WTC11 (cell line): ENCODE data around the gene LPP. TPM values are rescaled to one million over a fixed set of nuclear protein-coding genes. Genes with fewer than 3 reads are reported as not detected.

Experiments
- ATAC-seq: fragments of 200-7000 bp; cut with Tn5 transposase; 2 replicates; pipeline ENCODE4 v1.10.0; 2021; ENCODE audit warnings: mild to moderate bottlenecking, moderate library complexity
- CTCF ChIA-PET: fragments of 300-600 bp; sonication (Branson Sonifier 250); formaldehyde crosslinking; loops from one replicate; lab custom pipeline; 2021; ENCODE audit warnings: antibody characterized with exemption; lab: Charles Lee
- POLR2A ChIA-PET: fragments of 350-600 bp; sonication (Branson Sonifier 250); formaldehyde crosslinking; loops from one replicate; lab custom pipeline; 2021; ENCODE audit warnings: antibody characterized with exemption; lab: Charles Lee
- DNase-seq: peaks from one replicate; pipeline ENCODE4 v3.0.0; 2021; ENCODE audit warnings: low spot score
- H3K27ac Mint-ChIP-seq: 2 replicates; pipeline ENCODE4 v1.8.0; 2021; ENCODE audit warnings: mixed read lengths
- H3K27me3 Mint-ChIP-seq: 2 replicates; pipeline ENCODE4 v1.8.0; 2021; ENCODE audit warnings: low read depth, mild to moderate bottlenecking, moderate library complexity, mixed read lengths
- H3K36me3 Mint-ChIP-seq: 2 replicates; pipeline ENCODE4 v1.8.0; 2021; ENCODE audit warnings: mixed read lengths
- H3K4me1 Mint-ChIP-seq: 2 replicates; pipeline ENCODE4 v1.8.0; 2022; ENCODE audit warnings: mixed read lengths
- H3K4me3 Mint-ChIP-seq: 2 replicates; pipeline ENCODE4 v1.8.0; 2021; ENCODE audit warnings: mild to moderate bottlenecking, moderate library complexity, mixed read lengths
- H3K9me3 Mint-ChIP-seq: 2 replicates; pipeline ENCODE4 v1.8.0; 2021; ENCODE audit warnings: mixed read lengths
- NR2C2 ChIP-seq: sonication (generic); formaldehyde crosslinking; IDR thresholded peaks from 2 replicates; pipeline ENCODE4 v1.8.0; 2022; ENCODE audit warnings: mild to moderate bottlenecking, missing genetic modification reagents
- TEAD1 ChIP-seq: sonication (generic); formaldehyde crosslinking; IDR thresholded peaks from 2 replicates; pipeline ENCODE4 v1.8.0; 2022; ENCODE audit warnings: mild to moderate bottlenecking, missing genetic modification reagents
- TEAD4 ChIP-seq: sonication (generic); formaldehyde crosslinking; IDR thresholded peaks from 2 replicates; pipeline ENCODE4 v1.8.0; 2022; ENCODE audit warnings: mild to moderate bottlenecking, missing genetic modification reagents
- ZBTB21 ChIP-seq: sonication (generic); formaldehyde crosslinking; IDR thresholded peaks from 2 replicates; pipeline ENCODE4 v1.8.1; 2023; ENCODE audit warnings: mild to moderate bottlenecking, missing genetic modification reagents, borderline replicate concordance
- ZNF671 ChIP-seq: fragments of 250-450 bp; sonication (Bioruptor Pico); IDR thresholded peaks from 2 replicates; pipeline ENCODE4 v1.8.0; 2021; ENCODE audit warnings: mild to moderate bottlenecking
- total RNA-seq: library from RNA; stranded (reverse); gene quantifications from 3 replicates; pipeline ENCODE4 v1.2.3, GENCODE V29; 2021
- TF ChIP-seq, protein P1 (sequence below): fragments of 250-450 bp; sonication (Bioruptor Pico); IDR thresholded peaks from 2 replicates; pipeline ENCODE4 v1.9.0; 2021; ENCODE audit warnings: mild to moderate bottlenecking, borderline replicate concordance
- TF ChIP-seq, protein P2 (sequence below): sonication (generic); formaldehyde crosslinking; IDR thresholded peaks from 2 replicates; pipeline ENCODE4 v1.8.1; 2023; ENCODE audit warnings: mild to moderate bottlenecking, missing genetic modification reagents, borderline replicate concordance
- TF ChIP-seq, protein P3 (sequence below): sonication (generic); formaldehyde crosslinking; IDR thresholded peaks from 2 replicates; pipeline ENCODE4 v1.8.1; 2022; ENCODE audit warnings: missing genetic modification reagents, borderline replicate concordance
- TF ChIP-seq, protein P4 (sequence below): fragments of 250-450 bp; sonication (Bioruptor Pico); IDR thresholded peaks from 2 replicates; pipeline ENCODE4 v2.1.2; 2022; ENCODE audit warnings: mild to moderate bottlenecking, moderate library complexity
- TF ChIP-seq, protein P5 (sequence below): sonication (generic); formaldehyde crosslinking; IDR thresholded peaks from 2 replicates; pipeline ENCODE4 v1.8.0; 2023; ENCODE audit warnings: missing genetic modification reagents
- TF ChIP-seq, protein P6 (sequence below): sonication (generic); formaldehyde crosslinking; IDR thresholded peaks from 2 replicates; pipeline ENCODE4 v1.8.0; 2022; ENCODE audit warnings: mild to moderate bottlenecking, missing genetic modification reagents
- TF ChIP-seq, protein P7 (sequence below): sonication (generic); formaldehyde crosslinking; conservative IDR thresholded peaks from 2 replicates; pipeline ENCODE4 v1.8.1; 2023; ENCODE audit warnings: mild to moderate bottlenecking, low read depth, missing genetic modification reagents, moderate library complexity
- TF ChIP-seq, protein P8 (sequence below): sonication (generic); formaldehyde crosslinking; IDR thresholded peaks from 2 replicates; pipeline ENCODE4 v1.8.1; 2023; ENCODE audit warnings: mild to moderate bottlenecking, missing genetic modification reagents, moderate library complexity
- TF ChIP-seq, protein P9 (sequence below): sonication (generic); formaldehyde crosslinking; IDR thresholded peaks from 2 replicates; pipeline ENCODE4 v1.8.0; 2022; ENCODE audit warnings: mild to moderate bottlenecking, missing genetic modification reagents

LPP gene
- total RNA-seq, 1 experiment from 2014 or later = 49.6 TPM

DNA sequence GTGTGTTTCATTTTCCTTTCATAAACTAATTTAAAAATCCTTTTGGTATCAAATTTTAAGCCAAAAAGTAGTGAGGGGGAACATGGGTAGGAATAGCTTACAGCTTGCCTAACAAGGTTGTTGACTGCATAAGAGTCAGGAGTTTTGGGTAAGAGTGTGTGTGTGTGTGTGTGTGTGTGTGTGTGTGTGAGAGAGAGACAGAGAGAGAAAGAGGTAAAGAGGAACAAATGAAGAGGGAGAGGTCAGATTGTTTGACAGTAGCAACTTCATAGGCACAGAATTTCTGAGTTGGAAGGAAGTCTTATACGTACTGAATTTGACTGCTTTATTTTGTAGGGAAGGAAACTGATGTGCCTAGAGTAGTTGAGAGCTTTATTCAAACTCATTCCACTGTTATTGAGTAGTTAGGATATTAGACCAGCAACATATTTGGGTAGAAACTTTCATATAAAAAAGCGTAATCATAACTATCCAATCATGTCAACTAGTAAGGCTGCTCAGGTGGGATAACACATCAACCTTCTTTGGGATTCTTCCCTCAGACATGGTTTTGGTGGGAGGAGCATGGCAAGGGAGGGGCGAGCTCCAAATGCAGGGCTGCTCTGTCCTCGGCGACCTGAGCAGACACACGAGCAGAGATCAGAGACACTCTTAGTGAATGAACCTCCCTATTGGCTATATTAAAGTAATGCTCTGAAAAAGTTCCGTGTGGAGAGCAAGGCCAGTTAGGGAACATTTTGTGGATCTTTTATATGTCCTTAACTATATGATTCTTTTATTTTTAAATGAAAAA lies 86.4 kb downstream of the LPP start (continued):
- TF ChIP-seq, protein P1, sequence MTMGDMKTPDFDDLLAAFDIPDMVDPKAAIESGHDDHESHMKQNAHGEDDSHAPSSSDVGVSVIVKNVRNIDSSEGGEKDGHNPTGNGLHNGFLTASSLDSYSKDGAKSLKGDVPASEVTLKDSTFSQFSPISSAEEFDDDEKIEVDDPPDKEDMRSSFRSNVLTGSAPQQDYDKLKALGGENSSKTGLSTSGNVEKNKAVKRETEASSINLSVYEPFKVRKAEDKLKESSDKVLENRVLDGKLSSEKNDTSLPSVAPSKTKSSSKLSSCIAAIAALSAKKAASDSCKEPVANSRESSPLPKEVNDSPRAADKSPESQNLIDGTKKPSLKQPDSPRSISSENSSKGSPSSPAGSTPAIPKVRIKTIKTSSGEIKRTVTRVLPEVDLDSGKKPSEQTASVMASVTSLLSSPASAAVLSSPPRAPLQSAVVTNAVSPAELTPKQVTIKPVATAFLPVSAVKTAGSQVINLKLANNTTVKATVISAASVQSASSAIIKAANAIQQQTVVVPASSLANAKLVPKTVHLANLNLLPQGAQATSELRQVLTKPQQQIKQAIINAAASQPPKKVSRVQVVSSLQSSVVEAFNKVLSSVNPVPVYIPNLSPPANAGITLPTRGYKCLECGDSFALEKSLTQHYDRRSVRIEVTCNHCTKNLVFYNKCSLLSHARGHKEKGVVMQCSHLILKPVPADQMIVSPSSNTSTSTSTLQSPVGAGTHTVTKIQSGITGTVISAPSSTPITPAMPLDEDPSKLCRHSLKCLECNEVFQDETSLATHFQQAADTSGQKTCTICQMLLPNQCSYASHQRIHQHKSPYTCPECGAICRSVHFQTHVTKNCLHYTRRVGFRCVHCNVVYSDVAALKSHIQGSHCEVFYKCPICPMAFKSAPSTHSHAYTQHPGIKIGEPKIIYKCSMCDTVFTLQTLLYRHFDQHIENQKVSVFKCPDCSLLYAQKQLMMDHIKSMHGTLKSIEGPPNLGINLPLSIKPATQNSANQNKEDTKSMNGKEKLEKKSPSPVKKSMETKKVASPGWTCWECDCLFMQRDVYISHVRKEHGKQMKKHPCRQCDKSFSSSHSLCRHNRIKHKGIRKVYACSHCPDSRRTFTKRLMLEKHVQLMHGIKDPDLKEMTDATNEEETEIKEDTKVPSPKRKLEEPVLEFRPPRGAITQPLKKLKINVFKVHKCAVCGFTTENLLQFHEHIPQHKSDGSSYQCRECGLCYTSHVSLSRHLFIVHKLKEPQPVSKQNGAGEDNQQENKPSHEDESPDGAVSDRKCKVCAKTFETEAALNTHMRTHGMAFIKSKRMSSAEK (CRISPR knock-in tag) = no peak
- TF ChIP-seq, all 79 proteins: peak for 0

DNA sequence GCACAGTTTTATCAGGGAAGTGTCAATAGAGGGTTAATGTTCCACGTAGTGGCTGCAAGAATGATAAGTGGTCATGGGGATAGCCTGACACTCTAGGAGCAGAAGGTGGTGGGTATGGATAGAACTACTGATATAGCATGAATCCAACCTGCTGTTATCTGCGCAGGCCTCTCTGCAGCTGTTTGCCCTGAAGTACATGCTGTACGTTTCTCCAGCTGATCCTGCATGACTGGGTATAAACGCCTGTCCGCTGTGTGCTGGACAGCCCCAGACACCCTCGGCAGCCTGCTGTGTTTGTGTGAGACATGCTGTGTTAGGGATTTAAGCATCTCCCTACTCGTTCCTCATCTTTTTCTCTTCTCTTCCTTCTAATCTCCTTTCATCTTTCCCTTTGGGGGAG lies 87.1 kb downstream of the LPP start:
- H3K27me3 Mint-ChIP-seq = no peaks in the 10 kb centered on the region
- ATAC-seq = no peak
- no peaks in the 10 kb centered on the region for H3K9me3 Mint-ChIP-seq
- DNase-seq = no peak
- CTCF ChIA-PET = interaction anchor here (2.8 kb wide), 1 partner anchor 501 kb away, joined by 8 read pairs; no protein-coding TSS in a partner anchor
- H3K27ac Mint-ChIP-seq = no peak overlapping the region
- POLR2A ChIA-PET = no interaction called here
- peaks cover 13% of the 10 kb centered on the region for H3K4me1 Mint-ChIP-seq
- H3K36me3 Mint-ChIP-seq = no peaks in the 10 kb centered on the region
- H3K4me3 Mint-ChIP-seq = no peak overlapping the region
- TF ChIP-seq, protein P2, sequence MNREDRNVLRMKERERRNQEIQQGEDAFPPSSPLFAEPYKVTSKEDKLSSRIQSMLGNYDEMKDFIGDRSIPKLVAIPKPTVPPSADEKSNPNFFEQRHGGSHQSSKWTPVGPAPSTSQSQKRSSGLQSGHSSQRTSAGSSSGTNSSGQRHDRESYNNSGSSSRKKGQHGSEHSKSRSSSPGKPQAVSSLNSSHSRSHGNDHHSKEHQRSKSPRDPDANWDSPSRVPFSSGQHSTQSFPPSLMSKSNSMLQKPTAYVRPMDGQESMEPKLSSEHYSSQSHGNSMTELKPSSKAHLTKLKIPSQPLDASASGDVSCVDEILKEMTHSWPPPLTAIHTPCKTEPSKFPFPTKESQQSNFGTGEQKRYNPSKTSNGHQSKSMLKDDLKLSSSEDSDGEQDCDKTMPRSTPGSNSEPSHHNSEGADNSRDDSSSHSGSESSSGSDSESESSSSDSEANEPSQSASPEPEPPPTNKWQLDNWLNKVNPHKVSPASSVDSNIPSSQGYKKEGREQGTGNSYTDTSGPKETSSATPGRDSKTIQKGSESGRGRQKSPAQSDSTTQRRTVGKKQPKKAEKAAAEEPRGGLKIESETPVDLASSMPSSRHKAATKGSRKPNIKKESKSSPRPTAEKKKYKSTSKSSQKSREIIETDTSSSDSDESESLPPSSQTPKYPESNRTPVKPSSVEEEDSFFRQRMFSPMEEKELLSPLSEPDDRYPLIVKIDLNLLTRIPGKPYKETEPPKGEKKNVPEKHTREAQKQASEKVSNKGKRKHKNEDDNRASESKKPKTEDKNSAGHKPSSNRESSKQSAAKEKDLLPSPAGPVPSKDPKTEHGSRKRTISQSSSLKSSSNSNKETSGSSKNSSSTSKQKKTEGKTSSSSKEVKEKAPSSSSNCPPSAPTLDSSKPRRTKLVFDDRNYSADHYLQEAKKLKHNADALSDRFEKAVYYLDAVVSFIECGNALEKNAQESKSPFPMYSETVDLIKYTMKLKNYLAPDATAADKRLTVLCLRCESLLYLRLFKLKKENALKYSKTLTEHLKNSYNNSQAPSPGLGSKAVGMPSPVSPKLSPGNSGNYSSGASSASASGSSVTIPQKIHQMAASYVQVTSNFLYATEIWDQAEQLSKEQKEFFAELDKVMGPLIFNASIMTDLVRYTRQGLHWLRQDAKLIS (CRISPR knock-in tag) = no peak
- TF ChIP-seq NR2C2 (CRISPR knock-in tag) (no peak), TEAD1 (no peak), ZBTB21 (CRISPR knock-in tag) (no peak), ZNF671 (CRISPR knock-in tag) (no peak), TEAD4 (CRISPR knock-in tag) (no peak)
- TF ChIP-seq, protein P3, sequence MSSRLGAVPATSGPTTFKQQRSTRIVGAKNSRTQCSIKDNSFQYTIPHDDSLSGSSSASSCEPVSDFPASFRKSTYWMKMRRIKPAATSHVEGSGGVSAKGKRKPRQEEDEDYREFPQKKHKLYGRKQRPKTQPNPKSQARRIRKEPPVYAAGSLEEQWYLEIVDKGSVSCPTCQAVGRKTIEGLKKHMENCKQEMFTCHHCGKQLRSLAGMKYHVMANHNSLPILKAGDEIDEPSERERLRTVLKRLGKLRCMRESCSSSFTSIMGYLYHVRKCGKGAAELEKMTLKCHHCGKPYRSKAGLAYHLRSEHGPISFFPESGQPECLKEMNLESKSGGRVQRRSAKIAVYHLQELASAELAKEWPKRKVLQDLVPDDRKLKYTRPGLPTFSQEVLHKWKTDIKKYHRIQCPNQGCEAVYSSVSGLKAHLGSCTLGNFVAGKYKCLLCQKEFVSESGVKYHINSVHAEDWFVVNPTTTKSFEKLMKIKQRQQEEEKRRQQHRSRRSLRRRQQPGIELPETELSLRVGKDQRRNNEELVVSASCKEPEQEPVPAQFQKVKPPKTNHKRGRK (CRISPR knock-in tag) = no peak
- TF ChIP-seq, protein P4, sequence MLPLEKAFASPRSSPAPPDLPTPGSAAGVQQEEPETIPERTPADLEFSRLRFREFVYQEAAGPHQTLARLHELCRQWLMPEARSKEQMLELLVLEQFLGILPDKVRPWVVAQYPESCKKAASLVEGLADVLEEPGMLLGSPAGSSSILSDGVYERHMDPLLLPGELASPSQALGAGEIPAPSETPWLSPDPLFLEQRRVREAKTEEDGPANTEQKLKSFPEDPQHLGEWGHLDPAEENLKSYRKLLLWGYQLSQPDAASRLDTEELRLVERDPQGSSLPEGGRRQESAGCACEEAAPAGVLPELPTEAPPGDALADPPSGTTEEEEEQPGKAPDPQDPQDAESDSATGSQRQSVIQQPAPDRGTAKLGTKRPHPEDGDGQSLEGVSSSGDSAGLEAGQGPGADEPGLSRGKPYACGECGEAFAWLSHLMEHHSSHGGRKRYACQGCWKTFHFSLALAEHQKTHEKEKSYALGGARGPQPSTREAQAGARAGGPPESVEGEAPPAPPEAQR (CRISPR knock-in tag) = no peak
- TF ChIP-seq, protein P5, sequence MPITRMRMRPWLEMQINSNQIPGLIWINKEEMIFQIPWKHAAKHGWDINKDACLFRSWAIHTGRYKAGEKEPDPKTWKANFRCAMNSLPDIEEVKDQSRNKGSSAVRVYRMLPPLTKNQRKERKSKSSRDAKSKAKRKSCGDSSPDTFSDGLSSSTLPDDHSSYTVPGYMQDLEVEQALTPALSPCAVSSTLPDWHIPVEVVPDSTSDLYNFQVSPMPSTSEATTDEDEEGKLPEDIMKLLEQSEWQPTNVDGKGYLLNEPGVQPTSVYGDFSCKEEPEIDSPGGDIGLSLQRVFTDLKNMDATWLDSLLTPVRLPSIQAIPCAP = no peak
- TF ChIP-seq, protein P6, sequence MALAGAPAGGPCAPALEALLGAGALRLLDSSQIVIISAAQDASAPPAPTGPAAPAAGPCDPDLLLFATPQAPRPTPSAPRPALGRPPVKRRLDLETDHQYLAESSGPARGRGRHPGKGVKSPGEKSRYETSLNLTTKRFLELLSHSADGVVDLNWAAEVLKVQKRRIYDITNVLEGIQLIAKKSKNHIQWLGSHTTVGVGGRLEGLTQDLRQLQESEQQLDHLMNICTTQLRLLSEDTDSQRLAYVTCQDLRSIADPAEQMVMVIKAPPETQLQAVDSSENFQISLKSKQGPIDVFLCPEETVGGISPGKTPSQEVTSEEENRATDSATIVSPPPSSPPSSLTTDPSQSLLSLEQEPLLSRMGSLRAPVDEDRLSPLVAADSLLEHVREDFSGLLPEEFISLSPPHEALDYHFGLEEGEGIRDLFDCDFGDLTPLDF (CRISPR knock-in tag) = no peak
- TF ChIP-seq, protein P7, sequence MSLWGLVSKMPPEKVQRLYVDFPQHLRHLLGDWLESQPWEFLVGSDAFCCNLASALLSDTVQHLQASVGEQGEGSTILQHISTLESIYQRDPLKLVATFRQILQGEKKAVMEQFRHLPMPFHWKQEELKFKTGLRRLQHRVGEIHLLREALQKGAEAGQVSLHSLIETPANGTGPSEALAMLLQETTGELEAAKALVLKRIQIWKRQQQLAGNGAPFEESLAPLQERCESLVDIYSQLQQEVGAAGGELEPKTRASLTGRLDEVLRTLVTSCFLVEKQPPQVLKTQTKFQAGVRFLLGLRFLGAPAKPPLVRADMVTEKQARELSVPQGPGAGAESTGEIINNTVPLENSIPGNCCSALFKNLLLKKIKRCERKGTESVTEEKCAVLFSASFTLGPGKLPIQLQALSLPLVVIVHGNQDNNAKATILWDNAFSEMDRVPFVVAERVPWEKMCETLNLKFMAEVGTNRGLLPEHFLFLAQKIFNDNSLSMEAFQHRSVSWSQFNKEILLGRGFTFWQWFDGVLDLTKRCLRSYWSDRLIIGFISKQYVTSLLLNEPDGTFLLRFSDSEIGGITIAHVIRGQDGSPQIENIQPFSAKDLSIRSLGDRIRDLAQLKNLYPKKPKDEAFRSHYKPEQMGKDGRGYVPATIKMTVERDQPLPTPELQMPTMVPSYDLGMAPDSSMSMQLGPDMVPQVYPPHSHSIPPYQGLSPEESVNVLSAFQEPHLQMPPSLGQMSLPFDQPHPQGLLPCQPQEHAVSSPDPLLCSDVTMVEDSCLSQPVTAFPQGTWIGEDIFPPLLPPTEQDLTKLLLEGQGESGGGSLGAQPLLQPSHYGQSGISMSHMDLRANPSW = no peak
- TF ChIP-seq, protein P8, sequence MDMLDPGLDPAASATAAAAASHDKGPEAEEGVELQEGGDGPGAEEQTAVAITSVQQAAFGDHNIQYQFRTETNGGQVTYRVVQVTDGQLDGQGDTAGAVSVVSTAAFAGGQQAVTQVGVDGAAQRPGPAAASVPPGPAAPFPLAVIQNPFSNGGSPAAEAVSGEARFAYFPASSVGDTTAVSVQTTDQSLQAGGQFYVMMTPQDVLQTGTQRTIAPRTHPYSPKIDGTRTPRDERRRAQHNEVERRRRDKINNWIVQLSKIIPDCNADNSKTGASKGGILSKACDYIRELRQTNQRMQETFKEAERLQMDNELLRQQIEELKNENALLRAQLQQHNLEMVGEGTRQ = no peak
- TF ChIP-seq, protein P9, sequence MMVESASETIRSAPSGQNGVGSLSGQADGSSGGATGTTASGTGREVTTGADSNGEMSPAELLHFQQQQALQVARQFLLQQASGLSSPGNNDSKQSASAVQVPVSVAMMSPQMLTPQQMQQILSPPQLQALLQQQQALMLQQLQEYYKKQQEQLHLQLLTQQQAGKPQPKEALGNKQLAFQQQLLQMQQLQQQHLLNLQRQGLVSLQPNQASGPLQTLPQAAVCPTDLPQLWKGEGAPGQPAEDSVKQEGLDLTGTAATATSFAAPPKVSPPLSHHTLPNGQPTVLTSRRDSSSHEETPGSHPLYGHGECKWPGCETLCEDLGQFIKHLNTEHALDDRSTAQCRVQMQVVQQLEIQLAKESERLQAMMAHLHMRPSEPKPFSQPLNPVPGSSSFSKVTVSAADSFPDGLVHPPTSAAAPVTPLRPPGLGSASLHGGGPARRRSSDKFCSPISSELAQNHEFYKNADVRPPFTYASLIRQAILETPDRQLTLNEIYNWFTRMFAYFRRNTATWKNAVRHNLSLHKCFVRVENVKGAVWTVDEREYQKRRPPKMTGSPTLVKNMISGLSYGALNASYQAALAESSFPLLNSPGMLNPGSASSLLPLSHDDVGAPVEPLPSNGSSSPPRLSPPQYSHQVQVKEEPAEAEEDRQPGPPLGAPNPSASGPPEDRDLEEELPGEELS (CRISPR knock-in tag) = no peak
